ENCODE measurements around the gene CHIC2.
"Not testable (repeated sequence)": the region's sequence is repeated elsewhere in the genome, so short reads cannot be mapped to it uniquely, and the experiment has no call there.

Gene CHIC2

GRCh38 chr4:54064317-54065111, at the start of gene CHIC2:
Gene CHIC2, minus strand, starts transcription at chr4:54064605. Its CDS starts 305 bp downstream, at chr4:54064300.
- peak; percentile 86 for DNase-seq

GRCh38 chr4:54113206-54113605, 48.8 kb upstream of the CHIC2 start:
- DNase-seq = not testable (repeated sequence)

- no peak for DNase-seq
These were observed 45.6 kb upstream of the CHIC2 start for GRCh38 chr4:54110019-54110416.

- DNase-seq = no peak
These were observed 45.0 kb upstream of the CHIC2 start for GRCh38 chr4:54109241-54110018.

- no peak for DNase-seq
These were observed 43.7 kb upstream of the CHIC2 start for GRCh38 chr4:54107951-54108748.

GRCh38 chr4:54104907-54105306, 40.5 kb upstream of the CHIC2 start:
- DNase-seq = no peak

GRCh38 chr4:54103190-54103574, 38.8 kb upstream of the CHIC2 start:
- DNase-seq = no peak

- no peak for DNase-seq
These were observed 38.2 kb upstream of the CHIC2 start for GRCh38 chr4:54102531-54103106.

GRCh38 chr4:54101190-54102041, 37.0 kb upstream of the CHIC2 start:
- no peak for DNase-seq

- DNase-seq = no peak
These were observed 36.3 kb upstream of the CHIC2 start for GRCh38 chr4:54100595-54101189.

GRCh38 chr4:54099748-54100574, 35.6 kb upstream of the CHIC2 start, which contains the start of gene GSX2:
Gene GSX2, plus strand, starts transcription at chr4:54100163. Its CDS starts 182 bp downstream, at chr4:54100345.
- no peak for DNase-seq

GRCh38 chr4:54099287-54099747, 34.9 kb upstream of the CHIC2 start:
- DNase-seq = no peak

- no peak for DNase-seq
These were observed 34.0 kb upstream of the CHIC2 start for GRCh38 chr4:54098375-54098774.

GRCh38 chr4:54097152-54097551, 32.7 kb upstream of the CHIC2 start:
- DNase-seq = no peak

- DNase-seq = no peak
These were observed 32.0 kb upstream of the CHIC2 start for GRCh38 chr4:54096295-54096962.

GRCh38 chr4:54095110-54095825, 30.9 kb upstream of the CHIC2 start:
- no peak for DNase-seq

- DNase-seq = no peak
These were observed 30.0 kb upstream of the CHIC2 start for GRCh38 chr4:54094451-54094850.

GRCh38 chr4:54093324-54094240, 29.2 kb upstream of the CHIC2 start:
- no peak for DNase-seq

Measured in NK-92 treated with Interleukin-12 subunit alpha and Interleukin-12 subunit beta, amount 100 ng/mL, for 24 hours (cell line).